HG03460 (cell line): ENCODE results near the gene POLD3.
"Not testable (repeated sequence)": the region's sequence is repeated elsewhere in the genome, so short reads cannot be mapped to it uniquely, and the experiment has no call there.

Experiments used
- ATAC-seq: cut with Tn5 transposase; IDR thresholded peaks from one replicate; pipeline ENCODE4 v1.9.1; 2021; ENCODE audit not compliant: unreplicated experiment

Gene POLD3

DNA sequence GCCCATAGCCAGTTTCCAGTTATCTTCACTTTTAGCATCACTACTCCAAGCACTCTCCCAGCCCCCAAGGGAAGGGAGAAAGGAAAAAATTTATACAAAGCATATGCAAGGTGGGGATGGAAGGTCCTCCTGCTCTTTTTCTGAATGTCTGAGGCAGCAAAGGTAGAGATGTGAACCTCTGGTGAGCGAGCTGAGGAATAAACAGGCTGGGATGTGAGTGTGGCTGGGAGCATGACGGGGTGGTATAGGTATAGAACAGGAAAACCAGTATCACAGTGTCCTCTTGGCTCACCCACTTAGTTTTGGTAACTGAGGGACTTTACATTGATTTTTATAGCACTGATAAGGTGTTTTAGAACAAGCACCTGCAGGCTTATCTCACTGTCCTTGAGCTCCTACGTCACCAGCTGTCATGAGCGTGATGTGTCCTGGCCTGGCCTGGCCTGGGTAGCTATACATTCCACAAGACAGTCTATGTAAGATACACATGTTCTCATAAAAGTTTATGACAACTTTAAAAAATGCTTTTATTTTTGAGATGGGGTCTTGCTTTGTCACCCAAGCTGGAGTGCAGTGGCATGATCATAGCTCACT is 10.3 kb upstream of the POLD3 start:
- ATAC-seq, result no peak

DNA sequence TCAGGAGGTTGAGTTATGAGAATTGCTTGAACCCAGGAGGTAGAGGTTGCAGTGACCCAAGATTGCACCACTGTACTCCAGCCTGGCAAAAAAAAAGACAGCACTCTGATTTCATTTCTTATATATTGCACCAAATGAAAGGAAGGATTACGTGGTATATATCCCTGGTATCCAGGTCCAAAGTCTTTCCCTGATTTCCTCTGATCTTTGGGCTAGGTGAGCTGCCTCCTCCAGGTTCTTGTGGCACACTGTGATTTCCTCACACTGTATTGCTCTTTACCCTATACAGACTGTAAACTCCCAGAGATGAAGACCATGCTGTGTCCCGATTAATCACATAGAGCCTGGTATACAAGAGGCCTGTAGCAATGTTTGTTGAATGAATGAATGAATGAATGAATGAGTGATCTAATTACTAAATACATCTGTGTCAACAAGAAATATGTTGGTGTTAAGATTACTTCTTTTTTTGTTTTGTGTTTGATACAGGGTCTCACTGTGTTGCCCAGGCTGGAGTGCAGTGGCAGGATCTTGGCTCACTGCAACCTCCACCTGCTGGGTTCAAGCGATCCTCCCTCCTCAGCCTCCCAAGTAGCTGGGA is 9.3 kb upstream of the POLD3 start:
- ATAC-seq, result no peak

DNA sequence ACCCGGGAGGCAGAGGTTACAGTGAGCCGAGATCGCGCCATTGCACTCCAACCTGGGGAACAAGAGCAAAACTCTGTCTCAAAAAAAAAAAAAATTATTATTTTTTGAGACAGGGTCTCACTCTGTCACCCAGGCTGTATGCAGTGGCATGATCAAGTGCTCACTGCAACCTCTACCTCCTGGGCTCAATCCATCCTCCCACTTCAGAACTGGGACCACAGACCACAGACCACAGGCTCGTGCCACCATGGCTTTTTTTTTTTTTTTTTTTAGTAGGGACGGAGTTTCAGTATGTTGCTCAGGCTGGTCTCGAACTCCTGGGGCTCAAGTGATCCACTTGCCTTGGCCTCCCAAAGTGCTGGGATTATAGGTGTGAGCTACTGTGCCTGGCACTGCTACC is 1.9 kb upstream of the POLD3 start:
- not testable (repeated sequence) for ATAC-seq

DNA sequence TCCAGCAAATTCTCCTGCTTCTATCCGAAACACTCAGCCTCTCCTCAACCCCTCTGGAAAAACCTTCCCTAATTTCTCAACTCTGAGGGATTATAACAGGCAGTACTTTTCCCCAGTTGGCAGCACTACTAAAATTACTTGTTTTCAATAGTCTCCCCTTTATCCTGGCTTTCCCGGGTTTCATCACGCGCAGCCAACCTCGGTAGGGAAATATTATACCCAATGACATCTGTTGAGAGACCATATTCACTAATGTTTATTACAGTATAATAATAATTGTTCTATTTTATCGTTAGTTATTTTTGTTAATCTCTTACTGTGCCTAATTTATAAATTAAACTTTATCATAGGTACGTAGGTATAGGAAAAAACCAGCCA is 330 bp upstream of the POLD3 start:
- ATAC-seq, result no peak

DNA sequence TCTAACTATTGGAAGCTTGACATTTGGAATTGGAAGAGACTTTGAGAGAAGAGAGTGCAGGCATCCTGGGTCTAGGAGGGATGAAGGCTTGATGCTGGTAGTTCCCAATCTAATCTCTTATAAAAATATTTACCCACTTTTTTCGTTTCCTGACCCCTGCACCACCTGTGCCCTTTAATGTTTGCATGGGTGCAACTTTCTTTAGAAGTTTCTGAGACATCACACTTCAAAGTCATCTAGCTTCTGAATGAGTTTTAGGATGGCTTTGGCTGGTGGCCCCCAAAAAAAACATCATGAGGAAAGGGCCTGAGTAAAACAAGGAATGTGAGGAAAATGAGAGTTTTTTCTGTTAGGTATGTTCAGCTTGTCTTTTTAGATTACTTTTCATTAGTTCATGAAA is 1.1 kb downstream of the POLD3 start:
- no peak for ATAC-seq

DNA sequence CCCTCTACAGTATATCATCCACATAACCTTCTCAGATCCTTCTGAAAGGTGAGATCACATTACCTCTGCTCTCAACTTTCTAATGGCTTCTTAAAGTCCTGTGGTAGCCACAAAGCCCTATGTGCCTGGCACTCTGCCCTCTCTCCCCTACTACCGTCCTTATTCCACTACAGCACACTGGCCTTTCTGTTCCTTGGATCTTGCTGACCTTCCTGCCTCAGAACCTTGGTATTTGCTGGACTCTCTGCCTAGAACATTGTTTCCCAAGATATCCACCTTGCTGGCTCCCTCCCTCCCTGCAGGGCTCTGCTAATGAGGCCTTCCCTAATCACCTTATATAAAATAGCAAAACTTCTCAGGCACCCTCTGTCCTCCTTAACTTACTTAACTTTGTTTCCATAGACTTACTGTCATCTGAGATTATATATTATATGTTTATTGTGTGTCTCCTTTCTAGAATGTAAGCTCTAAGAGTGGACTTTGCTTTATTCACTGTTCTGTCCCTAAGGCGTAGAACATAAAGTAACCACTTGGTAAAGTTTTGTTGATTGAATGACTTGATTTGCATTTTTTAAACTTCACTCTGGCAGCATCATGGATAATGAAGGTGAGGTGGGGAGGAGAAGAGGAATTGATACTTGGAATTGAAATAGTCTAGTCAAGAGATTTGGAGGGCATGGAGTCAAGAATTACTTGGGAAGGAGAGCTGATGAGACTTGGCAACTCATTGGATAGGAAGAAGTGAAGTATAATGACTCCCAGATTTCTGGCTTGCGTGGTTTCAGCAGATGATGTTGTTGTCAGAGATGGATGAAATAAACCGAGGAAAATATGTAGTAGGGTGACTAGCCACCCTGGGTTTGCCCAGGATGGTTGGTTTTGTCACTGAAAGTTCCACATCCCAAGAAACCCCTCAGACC is 10.5 kb downstream of the POLD3 start:
- ATAC-seq, result no peak

DNA sequence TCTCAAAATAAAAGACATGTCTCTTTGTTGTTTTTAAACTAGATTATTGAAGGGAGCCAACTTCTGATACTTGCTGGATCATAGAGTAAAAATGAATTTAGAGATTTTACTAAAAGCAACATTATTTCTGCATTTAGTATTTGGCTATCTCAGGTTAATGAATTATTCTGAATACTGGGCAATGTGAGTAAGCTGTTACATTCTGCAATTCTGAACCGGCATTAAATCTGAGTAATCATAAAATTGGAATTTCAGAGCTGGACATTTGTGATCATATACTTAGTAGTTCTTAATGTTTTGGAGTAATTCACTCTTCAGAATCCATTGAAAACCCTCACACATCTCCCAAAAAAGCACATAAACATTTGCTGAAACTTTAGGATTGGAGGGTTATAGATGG is 11.5 kb downstream of the POLD3 start:
- ATAC-seq, result no peak

DNA sequence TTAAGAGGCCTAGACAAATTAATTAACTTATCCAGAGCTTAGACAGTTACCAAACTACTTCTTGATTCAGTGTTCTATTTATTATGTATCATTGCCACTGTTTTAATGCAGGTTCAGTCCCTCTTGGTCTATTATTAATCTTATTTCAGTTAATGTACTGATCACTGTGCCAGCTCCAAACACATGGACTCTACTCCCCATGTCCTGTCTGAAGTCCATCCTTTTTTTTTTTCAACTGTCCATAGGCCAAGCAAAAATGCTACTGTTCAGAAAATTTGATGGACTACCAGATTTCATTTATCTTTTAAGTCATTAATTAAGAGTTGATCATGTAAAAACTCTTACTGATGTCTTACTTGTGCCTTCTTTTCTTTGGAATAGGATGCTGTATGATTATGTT is 11.9 kb downstream of the POLD3 start:
- no peak for ATAC-seq

DNA sequence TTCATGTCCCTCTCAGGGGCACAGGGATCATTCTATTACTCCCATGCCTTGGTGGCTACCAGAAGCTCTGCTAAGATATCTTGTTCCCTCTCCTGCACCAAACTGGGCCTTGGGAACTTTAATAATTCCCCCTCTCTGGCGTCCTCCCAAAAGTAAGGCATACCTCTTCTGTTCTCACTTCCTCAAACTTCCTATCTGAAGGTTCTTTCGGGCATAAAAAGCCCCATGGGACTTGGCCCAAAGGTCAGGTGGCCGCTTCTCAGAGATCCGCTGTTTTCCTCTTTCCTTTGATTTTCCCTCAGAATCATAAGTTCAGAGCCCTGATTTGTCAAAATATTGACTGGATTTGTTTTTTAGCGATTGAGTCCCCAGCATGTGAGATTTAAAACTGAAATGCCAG is 13.0 kb downstream of the POLD3 start:
- ATAC-seq, result no peak

DNA sequence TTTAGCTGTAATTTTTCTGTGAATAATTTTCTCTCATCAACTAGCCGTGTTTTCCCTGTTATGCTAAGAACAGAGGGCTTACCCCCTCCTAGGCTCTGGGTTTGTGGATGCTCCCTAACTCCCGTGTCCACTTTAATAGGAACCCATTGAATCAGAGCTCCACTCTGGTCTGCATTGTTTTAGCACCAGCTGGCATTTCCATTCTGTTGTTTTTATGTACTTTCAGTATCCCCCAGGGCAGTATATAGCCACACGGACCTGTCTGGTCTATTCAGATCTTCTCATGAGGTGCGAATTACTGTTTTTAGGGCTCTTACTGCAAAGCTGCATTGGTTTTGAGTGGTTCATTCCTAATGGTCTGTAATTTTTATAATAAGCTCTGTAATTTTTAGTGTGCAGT is 16.0 kb downstream of the POLD3 start:
- no peak for ATAC-seq

DNA sequence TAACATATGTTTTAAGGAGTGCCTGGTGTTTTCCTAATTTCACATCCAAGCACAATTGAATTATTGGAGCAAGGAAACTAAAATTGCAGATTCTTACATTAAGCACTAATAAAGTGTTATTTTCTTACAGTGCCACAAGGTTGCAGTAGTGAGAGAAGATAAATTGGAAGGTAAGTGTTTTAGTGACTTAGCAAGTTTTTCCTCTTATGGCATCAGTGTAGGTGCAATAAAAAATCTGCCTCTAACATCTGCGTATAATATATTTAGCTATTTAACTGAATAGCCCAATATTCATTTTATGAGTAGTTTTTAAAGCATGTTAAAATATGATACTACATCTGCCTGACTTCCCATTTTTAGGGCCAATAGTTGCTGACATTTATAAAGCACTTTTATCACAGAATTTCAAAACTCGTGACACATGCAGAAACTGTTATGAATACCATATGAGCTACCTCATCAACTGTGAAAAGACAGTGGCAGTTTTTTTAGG is 19.0 kb downstream of the POLD3 start:
- ATAC-seq, result no peak

DNA sequence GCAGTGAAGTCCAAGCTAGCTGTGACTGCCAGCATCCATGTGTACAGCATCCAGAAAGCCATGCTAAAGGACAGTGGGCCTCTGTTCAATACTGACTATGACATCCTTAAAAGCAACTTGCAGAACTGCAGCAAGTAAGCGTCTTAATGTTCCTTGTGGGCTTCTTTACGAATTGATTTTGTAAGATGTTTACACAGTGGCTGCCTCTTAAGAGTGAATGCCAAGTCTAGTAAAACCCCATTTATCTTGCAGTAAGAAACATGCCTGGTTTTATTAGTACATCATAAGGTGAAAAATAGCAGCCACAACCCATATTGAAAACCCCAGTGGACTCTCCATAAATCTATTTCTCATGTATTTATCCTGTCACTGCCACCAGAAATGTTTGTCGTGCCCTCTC is 20.5 kb downstream of the POLD3 start:
- ATAC-seq, result no peak

DNA sequence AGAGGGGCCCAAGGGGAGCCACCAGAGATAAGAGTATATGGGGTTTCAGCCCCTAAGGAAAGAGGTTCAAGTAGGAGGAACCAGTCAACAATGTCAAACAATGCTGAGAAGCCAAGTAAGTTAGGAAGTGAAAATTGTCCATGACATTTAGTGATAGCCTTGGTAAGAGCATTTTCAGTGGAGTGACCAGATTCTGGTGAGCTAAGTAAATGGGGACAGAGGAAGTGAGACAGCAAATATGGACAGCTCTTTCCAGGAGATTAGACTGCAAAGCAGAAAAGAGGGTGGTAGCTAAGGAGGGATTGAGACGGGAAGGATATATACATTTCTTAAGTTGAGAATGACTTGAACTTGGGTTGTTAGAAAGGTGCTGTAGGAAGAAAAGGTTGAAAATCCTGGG is 22.9 kb downstream of the POLD3 start:
- ATAC-seq, result no peak

DNA sequence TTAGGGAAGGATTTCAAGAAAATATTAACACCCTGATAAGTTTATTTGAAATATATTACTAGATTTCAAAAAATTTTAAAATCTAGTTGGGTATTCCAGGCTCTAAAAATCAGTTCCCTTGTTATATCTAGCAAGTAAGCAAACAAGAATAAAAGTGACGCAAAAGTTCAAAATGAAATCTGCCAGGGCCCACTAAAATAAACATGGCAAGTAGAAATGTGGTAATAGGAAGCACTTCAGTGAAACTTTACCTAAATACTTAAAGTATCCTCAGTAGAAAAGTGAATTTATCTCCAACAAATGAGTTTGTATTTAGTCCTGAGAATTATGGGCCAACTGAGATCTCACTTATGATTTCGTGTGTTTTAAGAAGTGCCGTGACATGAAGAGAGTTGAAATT is 23.6 kb downstream of the POLD3 start:
- ATAC-seq, result no peak

DNA sequence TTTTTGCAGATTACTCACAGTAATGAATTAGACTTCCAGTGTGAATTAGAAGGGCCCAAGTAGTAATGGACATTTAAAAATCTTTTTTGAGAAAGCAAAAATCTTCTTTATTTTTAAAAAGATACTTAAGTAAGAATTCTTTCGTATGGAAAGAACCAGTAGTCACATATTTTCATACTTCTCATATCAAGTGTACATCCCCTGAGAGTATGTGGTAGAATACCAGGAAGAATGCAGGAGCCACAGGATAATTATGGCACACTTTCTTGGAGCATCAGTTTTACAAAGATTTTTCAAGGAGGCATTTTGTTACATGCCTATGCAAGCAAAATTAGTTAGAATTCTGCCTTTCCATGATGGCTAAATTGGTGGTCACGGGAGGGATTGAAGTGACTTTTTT is 28.1 kb downstream of the POLD3 start:
- no peak for ATAC-seq

DNA sequence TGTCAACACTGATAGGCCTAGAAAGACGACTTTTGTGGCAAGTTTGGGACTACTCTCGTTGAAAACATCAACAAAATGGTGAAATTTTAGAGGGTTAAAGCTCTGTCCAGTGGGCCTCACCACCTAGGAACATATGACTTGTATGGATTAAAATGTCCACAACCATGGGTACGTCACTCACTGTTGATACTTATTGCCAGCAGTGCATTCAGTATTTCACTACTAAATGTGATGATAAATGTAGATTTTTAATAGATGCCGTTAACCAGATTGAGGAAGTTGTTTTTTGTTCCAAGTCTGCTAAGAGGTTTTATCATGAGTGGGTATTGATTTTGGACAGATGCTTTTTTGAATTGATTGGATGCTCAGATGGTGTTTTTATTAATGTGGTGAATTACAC is 33.7 kb downstream of the POLD3 start:
- no peak for ATAC-seq

DNA sequence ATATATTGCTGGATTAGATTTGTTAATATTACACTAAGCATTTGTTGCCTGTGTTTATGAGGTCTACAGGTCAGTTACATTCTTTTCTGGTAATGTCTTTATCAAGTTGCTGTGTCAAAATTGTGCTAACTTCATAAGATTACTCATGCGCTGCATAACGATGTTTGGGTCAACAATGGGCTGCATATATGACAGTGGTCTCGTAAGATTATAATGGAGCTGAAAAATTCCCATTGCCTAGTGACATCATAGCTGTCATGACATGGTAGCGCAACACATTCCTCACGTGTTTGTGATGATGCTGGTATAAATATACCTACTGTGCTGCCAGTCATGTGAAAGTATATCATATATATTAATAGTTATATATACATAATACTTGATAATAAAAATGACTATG is 34.2 kb downstream of the POLD3 start:
- no peak for ATAC-seq

DNA sequence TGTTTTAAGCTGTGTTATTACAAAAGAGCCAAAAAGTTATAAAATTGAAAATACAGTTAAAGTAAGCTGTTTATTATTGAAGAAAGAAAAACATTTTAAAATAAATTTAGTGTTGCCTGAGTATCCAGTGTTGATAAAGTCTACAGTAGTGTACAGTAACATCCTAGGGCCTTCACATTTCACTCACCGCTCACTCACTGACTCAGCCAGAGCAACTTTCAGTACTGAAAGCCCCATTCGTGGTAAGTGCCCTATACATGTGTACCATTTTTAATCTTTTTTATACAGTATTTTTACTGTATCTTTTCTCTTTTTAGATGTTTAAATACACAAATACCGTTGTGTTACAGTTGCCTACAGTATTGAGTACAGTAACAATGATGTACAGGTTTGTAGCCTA is 35.0 kb downstream of the POLD3 start:
- ATAC-seq, result no peak

DNA sequence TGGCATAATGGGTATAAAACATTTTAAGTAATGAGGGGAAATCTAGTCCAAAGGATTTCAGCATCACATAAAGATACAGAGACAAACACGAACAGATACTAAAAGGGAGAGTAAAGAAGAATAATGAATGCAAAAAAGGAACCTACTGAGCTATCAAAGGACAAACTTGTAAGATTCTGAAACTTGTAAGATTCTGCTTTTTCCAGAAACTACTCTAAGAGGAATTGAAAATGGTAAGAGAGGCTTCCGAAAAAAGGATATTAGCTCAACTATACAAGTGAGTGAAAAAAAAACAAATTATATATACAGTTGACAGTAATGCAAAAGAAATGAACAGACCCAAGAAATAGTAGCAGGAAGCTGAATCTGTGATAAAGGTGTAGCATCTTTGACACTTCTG is 37.7 kb downstream of the POLD3 start:
- no peak for ATAC-seq

DNA sequence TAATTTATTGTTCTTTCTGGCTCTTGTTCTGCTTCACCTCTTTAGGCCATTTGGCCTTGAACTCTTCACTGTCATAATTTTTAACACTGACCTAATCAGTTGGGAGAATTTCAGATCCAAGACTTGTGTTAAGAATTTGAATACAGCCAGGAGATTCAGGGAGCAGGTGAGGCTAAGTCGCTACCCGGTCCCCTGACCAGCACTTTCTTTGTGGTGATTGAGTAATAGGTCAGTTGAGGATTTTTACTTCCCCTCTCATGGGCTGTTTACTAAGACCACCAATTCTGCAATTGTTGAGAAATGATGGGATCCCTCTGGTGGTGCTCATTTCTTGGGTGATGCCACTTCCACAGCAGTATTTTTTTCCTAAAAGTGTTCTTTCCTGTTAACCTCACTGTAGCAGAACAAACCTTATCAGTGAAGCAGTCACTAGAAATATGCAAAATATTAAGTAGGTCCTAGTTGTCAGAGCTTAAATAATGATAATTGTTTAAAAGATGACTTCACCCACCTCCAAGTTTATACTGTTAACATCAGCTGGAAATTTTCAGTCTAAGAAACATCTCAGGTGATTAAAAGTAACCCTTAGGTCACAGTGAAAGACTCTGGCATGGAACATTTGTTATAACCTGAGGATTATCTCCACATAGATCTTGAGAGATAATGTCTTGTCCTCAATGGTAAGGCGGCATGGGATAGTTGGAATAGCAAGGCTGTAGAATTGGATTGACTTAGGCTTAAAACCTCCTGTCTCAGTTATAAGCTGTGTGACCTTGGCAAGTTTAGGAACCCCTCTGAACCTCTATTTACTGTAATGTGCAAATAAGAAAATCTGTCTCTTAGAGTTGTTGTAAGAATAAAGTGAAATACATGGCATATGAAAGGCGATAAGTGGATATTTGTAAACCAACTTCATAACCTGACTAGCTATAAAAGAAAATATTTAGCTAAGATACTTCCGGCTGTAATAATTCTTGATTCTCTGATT is 41.3 kb downstream of the POLD3 start:
- no peak for ATAC-seq

DNA sequence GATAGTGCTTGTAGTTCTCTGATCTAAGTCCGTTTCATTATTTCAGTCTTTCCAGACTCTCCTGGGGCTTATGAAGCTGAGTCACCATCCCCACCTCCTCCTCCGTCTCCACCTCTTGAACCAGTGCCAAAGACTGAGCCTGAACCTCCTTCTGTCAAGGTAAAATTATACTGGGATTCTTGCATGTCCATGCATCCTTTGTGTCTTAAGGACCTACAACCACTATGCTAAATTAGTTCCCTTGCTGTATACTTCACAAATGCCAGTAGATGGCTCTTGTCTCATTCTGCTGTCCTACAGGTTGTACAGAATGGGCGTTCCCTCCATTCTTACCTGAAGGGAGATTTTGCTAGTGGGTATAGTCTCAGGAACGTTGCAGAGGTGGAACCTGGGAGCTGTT is 42.2 kb downstream of the POLD3 start:
- ATAC-seq, result no peak
